Limb (tissue), 2 donors: ENCODE measurements around the gene SLCO4A1.
A peak's percentile ranks its signal among the peaks of the same experiment; 100 is the strongest.

Experiments
- DNase-seq, 2 donors: peaks; one replicate each; pipeline ENCODE4 v3.0.0-alpha.2; 2016; ENCODE audit errors: extremely low spot score in 2 of 2

The SLCO4A1 gene

GRCh38 chr20:62652041-62652893, 10.0 kb downstream of the SLCO4A1 start:
- peak; percentile 79 to 90 for DNase-seq

DNA sequence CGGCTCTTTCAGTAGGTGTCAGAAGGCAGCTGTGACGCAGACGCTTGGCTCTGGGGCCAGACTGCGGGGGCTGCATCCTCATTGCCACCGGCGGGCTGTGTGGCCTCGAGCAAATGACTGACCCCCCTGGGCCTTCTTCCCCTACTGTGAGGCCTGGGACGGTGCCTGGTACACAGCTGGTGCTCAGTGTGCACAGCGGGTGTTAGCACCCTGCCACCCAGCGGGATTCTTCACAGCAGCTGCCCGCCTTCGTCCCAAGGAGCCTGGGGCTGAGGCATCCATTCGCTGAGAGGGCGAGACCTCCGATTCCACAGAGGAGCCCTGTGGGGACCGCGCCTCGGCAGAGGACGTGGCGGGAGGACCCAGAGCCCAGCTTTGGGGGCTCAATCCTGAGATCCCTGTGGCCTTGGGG, 10.6 kb downstream of the SLCO4A1 start:
- no peak for DNase-seq

- no peak for DNase-seq
Observed at GRCh38 chr20:62653373-62653772, 11.1 kb downstream of the SLCO4A1 start.

- DNase-seq = no peak
Observed at GRCh38 chr20:62653951-62654685, 11.8 kb downstream of the SLCO4A1 start.

GRCh38 chr20:62655282-62656196, 13.2 kb downstream of the SLCO4A1 start:
- DNase-seq = no peak

- no peak for DNase-seq
Observed at GRCh38 chr20:62656197-62656918, 14.1 kb downstream of the SLCO4A1 start.

GRCh38 chr20:62656919-62657588, 14.8 kb downstream of the SLCO4A1 start:
- no peak for DNase-seq

GRCh38 chr20:62657589-62657942, 15.3 kb downstream of the SLCO4A1 start:
- no peak for DNase-seq

DNA sequence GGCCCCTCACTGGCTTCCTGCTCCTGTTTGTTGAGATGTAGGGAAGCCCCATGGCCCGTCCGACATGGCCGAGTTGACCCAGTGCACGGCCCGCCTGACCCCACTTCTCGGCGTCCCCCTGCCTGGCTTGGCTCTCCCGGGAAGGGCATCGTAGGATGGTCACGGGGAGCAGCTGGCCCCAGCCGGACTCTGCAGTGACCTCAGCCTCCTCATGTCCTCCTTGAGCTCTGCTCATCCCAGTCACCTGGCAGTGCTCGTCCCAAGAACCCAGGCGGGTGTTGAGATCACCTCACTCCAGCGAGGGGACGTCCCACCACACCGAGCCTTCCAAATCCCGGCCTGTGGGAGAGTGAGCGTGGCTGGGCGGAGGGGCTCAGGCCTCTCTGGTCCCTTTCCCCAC, 15.7 kb downstream of the SLCO4A1 start:
- no peak for DNase-seq

- no peak for DNase-seq
Observed at GRCh38 chr20:62658593-62659178, 16.4 kb downstream of the SLCO4A1 start.

DNA sequence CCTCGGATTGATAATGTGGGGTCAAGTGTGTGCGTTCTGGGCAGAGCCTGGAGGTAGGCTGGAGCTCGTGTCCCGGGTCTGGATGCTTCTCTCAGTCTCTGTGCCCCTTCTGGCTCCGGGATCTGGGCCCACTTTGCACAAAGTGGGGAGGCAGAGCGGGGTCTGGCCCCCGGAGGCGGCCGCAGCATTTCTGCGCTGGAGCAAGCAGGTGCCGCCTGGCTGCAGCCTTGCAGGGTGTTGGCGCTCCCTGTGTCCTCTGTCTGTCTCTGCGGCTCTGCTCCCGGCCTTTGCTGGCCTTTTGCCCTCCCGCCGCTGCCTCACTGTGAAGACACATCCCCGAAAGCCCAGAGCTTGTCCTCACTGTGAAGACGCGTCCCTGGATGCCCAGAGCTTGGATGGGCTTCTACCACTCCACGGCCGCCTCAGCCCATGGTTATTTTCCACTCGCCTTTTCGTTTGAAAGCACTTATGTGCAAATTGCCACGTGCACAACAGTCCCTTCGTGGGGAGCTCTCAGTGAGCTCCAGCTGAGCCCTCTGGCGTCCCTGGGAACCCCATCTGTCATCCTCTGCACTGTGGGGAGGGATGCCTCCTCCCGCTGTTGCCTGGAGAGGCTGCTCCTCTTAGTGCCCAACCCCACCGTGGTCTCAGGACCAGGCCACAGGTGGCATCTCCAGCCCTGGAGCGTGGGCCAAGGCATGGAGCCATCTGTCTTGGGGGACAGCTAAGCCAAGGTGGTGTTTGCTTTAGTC, 17.4 kb downstream of the SLCO4A1 start:
- no peak for DNase-seq

GRCh38 chr20:62660240-62660615, 17.9 kb downstream of the SLCO4A1 start:
- no peak for DNase-seq

GRCh38 chr20:62660768-62661167, 18.5 kb downstream of the SLCO4A1 start:
- no peak for DNase-seq

GRCh38 chr20:62661647-62662046, 19.3 kb downstream of the SLCO4A1 start:
- DNase-seq = no peak

DNA sequence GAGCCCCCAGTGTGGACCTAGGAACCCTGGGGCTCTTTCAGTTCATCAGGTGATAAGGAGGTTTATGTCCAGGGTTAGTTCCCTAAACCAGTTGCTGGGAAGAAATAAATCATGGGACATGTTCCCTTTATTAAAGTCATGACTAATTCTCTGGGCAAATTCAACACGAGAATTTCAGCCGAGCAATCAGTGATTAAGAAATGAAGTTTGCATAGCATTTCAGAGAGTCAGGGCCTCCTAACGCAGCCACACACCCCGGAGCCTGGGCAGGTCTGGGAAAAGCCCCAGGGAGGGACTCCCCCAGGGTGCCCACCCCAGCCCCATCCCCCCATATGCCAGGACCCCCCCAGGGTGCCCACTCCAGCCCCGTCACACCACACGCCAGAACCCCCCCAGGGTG, 20.1 kb downstream of the SLCO4A1 start:
- DNase-seq = no peak

DNA sequence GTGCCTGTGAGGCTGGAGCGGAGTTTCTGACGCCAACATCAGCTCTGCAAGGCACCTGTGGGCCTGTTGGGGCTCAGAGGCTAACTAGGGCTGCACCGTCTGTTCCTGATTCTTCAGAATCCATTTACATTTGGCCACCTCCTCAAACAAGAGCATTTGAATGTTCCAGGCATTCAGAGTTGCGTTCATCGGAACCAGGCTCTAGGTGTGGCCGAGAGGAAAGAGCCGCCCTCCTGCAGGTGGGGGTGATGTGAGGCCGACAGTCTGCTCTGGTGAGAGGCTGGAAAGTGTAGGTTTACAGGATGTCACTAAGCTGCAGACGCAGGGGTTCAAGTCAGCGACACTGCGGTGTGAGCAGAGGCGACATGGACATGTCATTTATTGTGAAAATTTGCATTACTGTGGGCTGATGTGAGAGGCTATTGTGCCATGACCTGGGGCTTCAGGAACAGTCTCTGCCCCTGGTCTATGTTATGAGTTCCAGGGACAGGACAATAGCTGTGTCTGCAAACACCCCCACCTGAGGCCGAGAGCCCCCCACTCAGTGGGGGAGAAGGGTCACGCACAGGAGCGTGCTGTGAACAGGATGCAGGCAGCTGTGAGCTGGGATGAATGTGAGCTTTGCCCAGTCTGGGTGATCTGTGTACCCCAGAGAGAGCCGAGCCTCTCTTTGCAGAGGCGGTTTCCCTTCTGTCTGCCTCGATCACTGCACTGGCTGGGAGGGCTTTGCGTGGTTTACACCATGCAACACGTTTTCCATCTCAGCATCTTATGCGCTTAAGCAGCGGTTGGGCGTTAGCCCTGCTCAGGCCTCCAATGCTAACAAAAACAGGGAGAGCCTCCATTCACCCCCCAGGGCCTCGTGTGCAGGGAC, 21.1 kb downstream of the SLCO4A1 start:
- no peak for DNase-seq

GRCh38 chr20:62664019-62664971, 22.0 kb downstream of the SLCO4A1 start:
- no peak for DNase-seq
